Esophagus muscularis mucosa (tissue), 4 donors: ENCODE measurements around the gene SLC17A6.

Source experiments
- EP300 ChIP-seq: sonication (generic); formaldehyde crosslinking; IDR thresholded peaks from one replicate; pipeline ENCODE4 v1.6.1; 2017; ENCODE audit warnings: antibody characterized with exemption
- POLR2A ChIP-seq: fragments of 450-650 bp; IDR thresholded peaks from one replicate; pipeline ENCODE4 v1.6.1; 2017; ENCODE audit warnings: antibody characterized with exemption, moderate library complexity, mild to moderate bottlenecking, low read depth
- POLR2AphosphoS5 ChIP-seq, 2 donors: sonication (generic); formaldehyde crosslinking; IDR thresholded peaks; one replicate each; pipeline ENCODE4 v1.6.1; 2017; ENCODE audit warnings: antibody characterized with exemption in 2 of 2
- TF ChIP-seq, protein P1 (sequence below), 3 experiments: fragments of 200-600 bp in 2 of 3; fragments of 450-650 bp in 1 of 3; sonication (generic) in 2 of 3; IDR thresholded peaks; one replicate each; pipeline ENCODE4 v1.5.1; 2017 to 2019; ENCODE audit warnings: antibody characterized with exemption in 3 of 3, mild to moderate bottlenecking in 2 of 3, moderate library complexity in 1 of 3

DNA sequence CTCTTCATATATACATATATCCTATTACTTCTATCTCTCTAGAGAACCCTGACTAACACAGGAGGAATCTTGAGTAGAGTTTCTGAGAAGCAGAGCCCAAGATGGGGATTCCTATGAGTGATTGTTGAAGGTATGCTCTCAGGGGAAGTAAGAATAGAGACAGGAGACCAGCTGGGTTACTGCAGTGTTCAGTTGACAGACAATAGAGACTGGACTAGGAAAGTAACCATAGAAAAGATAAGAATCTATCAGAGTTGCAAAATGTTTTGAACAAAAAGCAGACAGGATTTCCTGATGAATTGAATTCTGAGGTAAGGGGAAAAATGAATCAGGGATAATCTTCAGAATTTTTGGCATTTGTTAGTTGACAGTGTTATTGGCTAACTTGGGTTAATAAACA is 54.4 kb downstream of the SLC17A6 start:
- TF ChIP-seq POLR2A (no peak), EP300 (no peak), POLR2AphosphoS5 (IDR thresholded peaks at IDR 0.05) (no peak)
- TF ChIP-seq, protein P1, sequence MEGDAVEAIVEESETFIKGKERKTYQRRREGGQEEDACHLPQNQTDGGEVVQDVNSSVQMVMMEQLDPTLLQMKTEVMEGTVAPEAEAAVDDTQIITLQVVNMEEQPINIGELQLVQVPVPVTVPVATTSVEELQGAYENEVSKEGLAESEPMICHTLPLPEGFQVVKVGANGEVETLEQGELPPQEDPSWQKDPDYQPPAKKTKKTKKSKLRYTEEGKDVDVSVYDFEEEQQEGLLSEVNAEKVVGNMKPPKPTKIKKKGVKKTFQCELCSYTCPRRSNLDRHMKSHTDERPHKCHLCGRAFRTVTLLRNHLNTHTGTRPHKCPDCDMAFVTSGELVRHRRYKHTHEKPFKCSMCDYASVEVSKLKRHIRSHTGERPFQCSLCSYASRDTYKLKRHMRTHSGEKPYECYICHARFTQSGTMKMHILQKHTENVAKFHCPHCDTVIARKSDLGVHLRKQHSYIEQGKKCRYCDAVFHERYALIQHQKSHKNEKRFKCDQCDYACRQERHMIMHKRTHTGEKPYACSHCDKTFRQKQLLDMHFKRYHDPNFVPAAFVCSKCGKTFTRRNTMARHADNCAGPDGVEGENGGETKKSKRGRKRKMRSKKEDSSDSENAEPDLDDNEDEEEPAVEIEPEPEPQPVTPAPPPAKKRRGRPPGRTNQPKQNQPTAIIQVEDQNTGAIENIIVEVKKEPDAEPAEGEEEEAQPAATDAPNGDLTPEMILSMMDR (IDR thresholded peaks at IDR 0.05) = no peak
